K562 (cell line): Measurements from ENCODE around the gene OST4. TPM values are rescaled to one million over a fixed set of nuclear protein-coding genes. Genes with fewer than 3 reads are reported as not detected.
A peak's percentile ranks its signal among the peaks of the same experiment; 100 is the strongest.

Source experiments
- ARID3B ChIP-seq: fragments of 250-450 bp; sonication (Bioruptor Pico); IDR thresholded peaks from 2 replicates; pipeline ENCODE4 v1.4.0; 2020; ENCODE audit warnings: borderline replicate concordance
- CHD2 ChIP-seq: IDR thresholded peaks from 2 replicates; pipeline ENCODE4 v1.6.1; 2011; ENCODE audit warnings: low read depth, low read length
- ETV6 ChIP-seq, 3 experiments: fragments of 150-350 bp in 1 of 3; sonication (generic) in 1 of 3; formaldehyde crosslinking in 1 of 3; IDR thresholded peaks; 2 replicates each; pipeline versions ENCODE4 v1.6.1 to v1.8.0; 2014 to 2022; ENCODE audit warnings: borderline replicate concordance in 2 of 3, low read depth in 2 of 3, antibody characterized with exemption in 1 of 3, low read length in 1 of 3, mild to moderate bottlenecking in 1 of 3, missing genetic modification reagents in 1 of 3
- GABPA ChIP-seq: fragments of 200-800 bp; sonication (Bioruptor generic); conservative IDR thresholded peaks from 2 replicates; pipeline ENCODE4 v1.6.1; 2016; ENCODE audit warnings: low read depth, missing genetic modification characterization, missing compliant biosample characterization
- HDAC6 ChIP-seq: IDR thresholded peaks from 2 replicates; pipeline ENCODE4 v1.6.1; 2012; ENCODE audit warnings: low read depth, mild to moderate bottlenecking, control low read depth, inconsistent platforms, low read length, moderate library complexity
- ILK ChIP-seq: fragments of 450-650 bp; IDR thresholded peaks from 2 replicates; pipeline ENCODE4 v1.6.1; 2016; ENCODE audit warnings: missing genetic modification characterization, low read depth, mild to moderate bottlenecking, missing compliant biosample characterization, moderate library complexity, borderline replicate concordance
- KLF6 ChIP-seq: fragments of 250-450 bp; sonication (Bioruptor Pico); IDR thresholded peaks from 2 replicates; pipeline ENCODE4 v1.4.0; 2020; ENCODE audit warnings: mild to moderate bottlenecking, moderate library complexity, borderline replicate concordance
- MAFG ChIP-seq: fragments of 450-650 bp; conservative IDR thresholded peaks from 2 replicates; pipeline ENCODE4 v1.6.1; 2016; ENCODE audit warnings: missing genetic modification characterization, missing compliant biosample characterization
- MAFK ChIP-seq: IDR thresholded peaks from 2 replicates; pipeline ENCODE4 v1.6.1; 2011; ENCODE audit warnings: low read length, improper control_type of control experiment
- POLR3A ChIP-seq: IDR thresholded peaks from 2 replicates; pipeline ENCODE4 v1.6.1; 2011; ENCODE audit warnings: borderline replicate concordance, mild to moderate bottlenecking, moderate library complexity; ENCODE audit not compliant: insufficient read length, insufficient read depth; ENCODE audit errors: extremely low read depth
- SRSF7 ChIP-seq: fragments of 200-400 bp; formaldehyde crosslinking; optimal IDR thresholded peaks from 2 replicates; pipeline ENCODE3; 2017; ENCODE audit warnings: mild to moderate bottlenecking, low read depth, low read length
- TAF15 ChIP-seq: fragments of 200-400 bp; formaldehyde crosslinking; IDR thresholded peaks from 2 replicates; pipeline ENCODE4 v1.6.1; 2017; ENCODE audit warnings: mild to moderate bottlenecking, low read depth, low read length, moderate library complexity
- TEAD1 ChIP-seq, 2 experiments: fragments of 450-650 bp in 1 of 2; sonication (generic) in 1 of 2; formaldehyde crosslinking; IDR thresholded peaks; 2 replicates each; pipeline versions ENCODE4 v1.4.0 to v1.8.0; 2020 to 2022; ENCODE audit warnings: mild to moderate bottlenecking in 2 of 2, missing genetic modification reagents in 1 of 2
- TOE1 ChIP-seq, 2 experiments: fragments of 450-650 bp in 1 of 2; sonication (generic) in 1 of 2; formaldehyde crosslinking in 1 of 2; IDR thresholded peaks; 2 replicates each; pipeline versions ENCODE4 v1.7.1 to v1.8.0; 2016 to 2022; ENCODE audit warnings: borderline replicate concordance in 2 of 2, mild to moderate bottlenecking in 2 of 2, antibody characterized with exemption in 1 of 2, inconsistent platforms in 1 of 2, low read depth in 1 of 2, missing genetic modification reagents in 1 of 2, moderate library complexity in 1 of 2
- UBTF ChIP-seq, 2 experiments: IDR thresholded peaks; 2 replicates each; pipeline ENCODE4 v1.6.1; 2012; ENCODE audit warnings: improper control_type of control experiment in 2 of 2, low read depth in 2 of 2, low read length in 2 of 2, borderline replicate concordance in 1 of 2
- ZBTB1 ChIP-seq: sonication (generic); formaldehyde crosslinking; IDR thresholded peaks from 2 replicates; pipeline ENCODE4 v1.8.1; 2023; ENCODE audit warnings: missing genetic modification reagents, low read depth, mild to moderate bottlenecking, borderline replicate concordance
- ZNF408 ChIP-seq: fragments of 250-450 bp; sonication (Bioruptor Pico); IDR thresholded peaks from 2 replicates; pipeline ENCODE4 v1.4.0; 2020; ENCODE audit warnings: low read depth, mild to moderate bottlenecking, moderate library complexity
- ZNF699 ChIP-seq: fragments of 250-450 bp; sonication (Bioruptor Pico); IDR thresholded peaks from 2 replicates; pipeline ENCODE4 v1.8.0; 2021; ENCODE audit warnings: mild to moderate bottlenecking, moderate library complexity; ENCODE audit not compliant: insufficient replicate concordance
- polyA plus RNA-seq, 8 experiments: library from polyadenylated mRNA; depleted of rRNA in 4 of 8; stranded (reverse) in 5 of 8; unstranded in 3 of 8; fragments of >200 nt; fragmentation: Nextera tagmentation in 2 of 8; fragmentation: Illumina TruSeq in 1 of 8; extraction: Ambion mirVana in 2 of 8; extraction: Trizol in 1 of 8; gene quantifications; 2 replicates each; pipeline versions ENCODE4 v1.2.1 to v1.2.3, GENCODE V29; 2011 to 2014; ENCODE audit warnings: inconsistent platforms in 1 of 8, missing spikeins in 1 of 8
- total RNA-seq, 7 experiments: library from RNA; depleted of rRNA in 6 of 7; stranded (reverse); fragments of >200 nt in 6 of 7; fragmentation: Illumina TruSeq in 2 of 7; extraction: Trizol in 2 of 7; gene quantifications; 2 replicates each; pipeline versions ENCODE4 v1.2.1 to v1.2.3, GENCODE V29; 2011 to 2021; ENCODE audit warnings: low replicate concordance in 1 of 7
- TF ChIP-seq, protein P1 (sequence below): fragments of 450-650 bp; IDR thresholded peaks from 2 replicates; pipeline ENCODE4 v1.6.1; 2016; ENCODE audit warnings: missing biosample characterization, missing genetic modification characterization
- TF ChIP-seq, protein P2 (sequence below): fragments of 250-450 bp; sonication (Bioruptor Pico); IDR thresholded peaks from 2 replicates; pipeline ENCODE4 v1.8.0; 2022; ENCODE audit warnings: inconsistent platforms, mild to moderate bottlenecking, moderate library complexity, borderline replicate concordance

Gene OST4
- total and polyA plus RNA-seq, 9 of the 15 experiments (the other 6 are each of a cell fraction or from before 2014, with no cell fraction given): 186 to 1,155 (median 355) TPM

GRCh38 chr2:27085673-27086089, 14.2 kb upstream of the OST4 start (continued):
- TF ChIP-seq ARID3B (CRISPR knock-in tag) (no peak), UBTF (IDR thresholded peaks at IDR 0.05; ENCODE audit: borderline replicate concordance in 1 of 2, low read depth in 2 of 2, low read length in 2 of 2) (0 out of 4 replicates have a peak, but pooled peaks of 1 of the 2 experiments have one; percentile 16), TOE1 (IDR thresholded peaks at IDR 0.05; ENCODE audit: borderline replicate concordance) (no peak), TOE1 (CRISPR knock-in tag; IDR thresholded peaks at IDR 0.05; ENCODE audit: borderline replicate concordance, low read depth) (no peak), TAF15 (no peak), GABPA (tag) (no peak), KLF6 (CRISPR knock-in tag) (peak; percentile 46; the same call in 1 of the 2 replicates), ZBTB1 (CRISPR knock-in tag) (no peak), POLR3A (no peak), ZNF408 (no peak), TEAD1 (CRISPR knock-in tag; IDR thresholded peaks at IDR 0.05) (peak in 1 of 2 experiments; percentile 22; a peak in 2 of 4 replicates), MAFG (tag) (peak; percentile 18; the same call in 1 of the 2 replicates), SRSF7 (no peak), MAFK (peak; percentile 39; the same call in 1 of the 2 replicates), HDAC6 (no peak), CHD2 (no peak), ETV6 (IDR thresholded peaks at IDR 0.05; ENCODE audit: borderline replicate concordance in 1 of 2, low read depth in 2 of 2, low read length in 1 of 2) (no peak), ETV6 (CRISPR knock-in tag; IDR thresholded peaks at IDR 0.05; ENCODE audit: borderline replicate concordance) (no peak), ILK (no peak), ZNF699 (CRISPR knock-in tag) (no peak)
- TF ChIP-seq, protein P1, sequence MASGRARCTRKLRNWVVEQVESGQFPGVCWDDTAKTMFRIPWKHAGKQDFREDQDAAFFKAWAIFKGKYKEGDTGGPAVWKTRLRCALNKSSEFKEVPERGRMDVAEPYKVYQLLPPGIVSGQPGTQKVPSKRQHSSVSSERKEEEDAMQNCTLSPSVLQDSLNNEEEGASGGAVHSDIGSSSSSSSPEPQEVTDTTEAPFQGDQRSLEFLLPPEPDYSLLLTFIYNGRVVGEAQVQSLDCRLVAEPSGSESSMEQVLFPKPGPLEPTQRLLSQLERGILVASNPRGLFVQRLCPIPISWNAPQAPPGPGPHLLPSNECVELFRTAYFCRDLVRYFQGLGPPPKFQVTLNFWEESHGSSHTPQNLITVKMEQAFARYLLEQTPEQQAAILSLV (tag): no peak
- TF ChIP-seq, protein P2, sequence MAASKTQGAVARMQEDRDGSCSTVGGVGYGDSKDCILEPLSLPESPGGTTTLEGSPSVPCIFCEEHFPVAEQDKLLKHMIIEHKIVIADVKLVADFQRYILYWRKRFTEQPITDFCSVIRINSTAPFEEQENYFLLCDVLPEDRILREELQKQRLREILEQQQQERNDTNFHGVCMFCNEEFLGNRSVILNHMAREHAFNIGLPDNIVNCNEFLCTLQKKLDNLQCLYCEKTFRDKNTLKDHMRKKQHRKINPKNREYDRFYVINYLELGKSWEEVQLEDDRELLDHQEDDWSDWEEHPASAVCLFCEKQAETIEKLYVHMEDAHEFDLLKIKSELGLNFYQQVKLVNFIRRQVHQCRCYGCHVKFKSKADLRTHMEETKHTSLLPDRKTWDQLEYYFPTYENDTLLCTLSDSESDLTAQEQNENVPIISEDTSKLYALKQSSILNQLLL (CRISPR knock-in tag): no peak
